Endometrial microvascular endothelial cells (primary cell): ENCODE data around the gene TUBB4A. TPM values are rescaled to one million over a fixed set of nuclear protein-coding genes. Genes with fewer than 3 reads are reported as not detected.

Source experiments
- in situ Hi-C: cut with HindIII; loops from 2 replicates; pipeline ENCODE4 v1.10.0; 2017; ENCODE audit warnings: low sequenced_read_pairs, low pct_unique_long_range_greater_than_20kb; ENCODE audit errors: inconsistent ontology term
- total RNA-seq: library from RNA; depleted of rRNA; stranded (reverse); fragments of >200 nt; gene quantifications from one replicate; pipeline ENCODE4 v1.2.3, GENCODE V29; 2015; ENCODE audit errors: inconsistent ontology term

TUBB4A gene
- total RNA-seq, 1 donor from 2014 or later = not detected

DNA sequence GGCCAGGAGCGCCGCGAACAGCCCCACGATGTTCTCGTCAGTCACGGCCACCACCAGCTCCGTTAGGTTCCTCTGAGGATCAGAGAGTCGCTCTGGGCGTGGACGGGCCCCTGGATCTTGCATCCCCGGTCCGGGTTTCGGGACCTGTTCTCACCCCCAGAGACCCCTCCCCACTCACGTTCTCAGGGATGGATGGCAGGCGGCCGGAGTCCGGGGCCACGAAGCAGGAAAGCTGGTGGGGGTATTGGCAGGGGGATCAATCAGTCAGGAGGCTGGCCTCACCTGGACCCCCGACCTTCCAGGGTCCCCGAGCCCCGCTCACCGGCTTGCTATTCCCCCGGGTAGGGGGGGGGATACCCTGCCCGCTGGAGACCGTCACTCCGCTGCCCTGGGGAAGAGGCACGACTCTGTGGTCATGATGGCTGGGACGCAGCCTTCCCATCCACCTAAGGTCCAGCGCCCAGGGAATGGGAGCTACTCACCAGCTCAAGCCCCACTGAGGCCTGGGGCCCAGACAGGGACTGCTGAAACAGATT, 25.1 kb downstream of the TUBB4A start:
- in situ Hi-C loops = no loop called here

DNA sequence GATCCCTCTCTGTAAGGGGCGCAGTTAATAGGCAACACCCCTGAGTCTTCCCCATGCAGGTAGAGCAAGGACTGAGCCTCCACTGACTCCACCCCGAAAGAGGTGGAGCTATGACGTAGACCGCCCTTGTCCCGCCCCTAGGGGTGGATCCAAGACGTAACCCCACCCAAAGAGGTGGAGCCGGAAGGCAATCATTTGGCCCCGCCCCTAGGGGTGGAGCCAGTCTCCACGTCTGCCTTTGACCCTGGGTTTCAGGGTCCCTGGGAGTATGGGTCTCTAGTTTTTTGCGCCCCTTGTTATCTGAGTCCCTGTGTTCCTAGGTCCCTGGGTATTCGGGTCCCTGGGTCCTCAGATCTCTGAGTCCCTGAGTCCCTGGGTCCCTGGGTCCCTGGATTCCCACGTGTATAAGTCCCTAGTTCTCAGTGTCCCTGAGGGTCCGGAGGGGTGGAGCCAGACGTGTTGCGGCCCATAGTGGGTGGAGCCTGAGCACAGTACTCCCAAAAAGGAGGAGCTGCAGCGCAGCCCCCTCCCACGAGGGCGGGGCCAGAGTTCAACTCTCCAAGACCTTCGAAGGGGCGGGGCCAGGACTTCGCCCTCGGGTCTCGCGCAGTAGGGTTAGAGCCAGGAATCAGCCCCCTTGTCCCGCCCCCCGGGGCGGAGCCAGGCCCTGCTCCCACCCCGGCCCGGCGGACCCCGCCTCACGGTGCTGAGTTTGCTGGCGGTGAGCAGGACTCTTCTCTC, 25.8 kb downstream of the TUBB4A start:
- in situ Hi-C loops = no loop called here

DNA sequence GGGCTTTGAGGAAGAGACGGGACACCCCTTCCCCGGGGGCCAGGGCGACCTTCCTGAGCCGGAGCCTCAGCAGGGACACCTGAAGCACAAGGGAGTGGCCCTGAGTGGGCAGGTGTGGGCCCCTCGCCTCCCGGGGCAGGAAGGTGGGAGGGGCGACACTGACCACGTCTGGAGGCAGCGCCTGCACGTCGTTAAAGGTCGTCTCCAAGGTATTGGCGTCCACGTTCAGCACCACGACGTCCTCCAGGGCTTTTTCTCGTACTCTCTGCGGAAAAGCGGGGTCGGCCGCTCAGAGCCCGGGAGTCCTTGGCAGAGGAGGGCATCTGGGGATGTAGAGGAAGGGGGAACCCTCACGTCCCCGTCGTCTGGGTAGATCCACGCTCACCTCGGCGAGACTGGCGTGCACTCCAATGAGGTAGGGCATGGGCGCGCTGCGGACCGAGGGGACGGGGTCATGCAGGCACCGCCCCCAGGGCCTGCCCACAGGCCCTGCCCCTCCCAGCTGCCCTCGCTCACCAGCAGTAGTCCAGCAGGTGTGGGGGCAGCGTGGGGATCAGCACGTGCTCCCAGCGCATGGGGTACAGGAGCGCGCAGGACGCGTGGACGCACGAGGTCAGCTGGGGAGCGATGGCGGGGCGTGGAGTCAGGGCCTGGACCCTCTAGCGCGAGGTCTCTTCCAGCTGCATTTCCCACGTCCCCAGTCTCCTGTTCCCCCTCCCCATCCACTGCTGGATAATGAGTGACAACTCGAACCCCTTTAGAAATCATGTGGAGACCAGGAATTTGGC, 26.6 kb downstream of the TUBB4A start:
- in situ Hi-C loops = no loop called here

DNA sequence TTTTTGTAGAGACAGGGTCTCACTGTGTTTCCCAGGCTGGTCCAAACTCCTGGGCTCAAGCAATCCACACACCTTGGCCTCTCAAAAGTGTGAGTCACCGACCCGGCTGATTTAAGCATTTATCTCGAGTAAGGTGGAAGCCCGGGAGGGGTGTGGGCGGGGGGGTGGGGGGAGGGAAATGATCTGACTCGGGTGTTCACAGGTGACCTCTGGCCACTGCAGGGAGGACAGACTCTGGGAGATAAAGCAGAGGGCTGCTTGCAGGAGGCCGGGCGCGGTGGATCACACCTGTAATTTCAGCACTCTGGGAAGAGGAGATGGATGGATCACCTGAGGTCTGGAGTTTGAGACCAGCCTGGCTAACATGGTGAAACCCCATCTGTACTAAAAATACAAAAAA, 28.5 kb downstream of the TUBB4A start:
- in situ Hi-C loops = no loop called here

DNA sequence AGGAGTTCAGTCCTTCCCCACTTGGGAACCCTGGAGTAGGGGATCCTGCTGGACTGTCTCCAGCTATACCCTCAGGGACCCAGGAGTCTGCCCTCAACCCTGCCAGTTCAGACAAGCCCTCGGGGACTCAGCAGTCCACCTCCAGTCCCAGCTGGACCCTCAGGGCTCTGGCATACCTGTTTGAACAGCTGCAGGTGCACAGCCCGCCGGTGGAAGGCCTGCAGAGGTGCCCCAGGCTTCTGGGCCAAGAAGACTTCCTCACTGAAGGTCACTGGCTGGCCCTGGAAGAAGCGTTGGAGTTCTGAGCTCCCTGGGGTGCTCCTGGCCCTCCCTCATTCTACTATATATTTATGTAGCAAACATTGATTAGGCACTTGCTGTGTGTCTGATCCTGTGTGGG, 29.4 kb downstream of the TUBB4A start:
- in situ Hi-C loops = no loop called here

DNA sequence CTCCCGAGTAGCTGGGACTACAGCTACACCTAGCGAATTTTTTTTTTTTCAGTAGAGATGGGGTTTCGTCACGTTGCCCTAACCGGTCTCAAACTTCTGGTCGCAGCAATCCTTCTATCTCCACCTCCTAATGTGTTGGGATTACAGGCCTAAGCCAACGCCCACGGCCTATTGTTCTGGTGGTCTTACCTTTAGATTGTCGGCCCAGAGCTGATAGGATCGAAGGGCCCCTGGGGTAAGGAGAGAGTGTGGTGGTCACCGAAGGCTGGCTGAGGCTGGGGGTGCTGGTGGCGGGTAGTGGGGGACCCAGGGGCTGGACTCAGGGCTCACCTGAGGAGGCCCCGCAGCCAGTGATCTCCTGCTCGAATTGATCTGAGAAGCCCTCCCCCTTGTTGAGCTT, 31.0 kb downstream of the TUBB4A start:
- in situ Hi-C loops = no loop called here

GRCh38 chr19:6470173-6470572, 31.9 kb downstream of the TUBB4A start:
- in situ Hi-C loops = no loop called here

DNA sequence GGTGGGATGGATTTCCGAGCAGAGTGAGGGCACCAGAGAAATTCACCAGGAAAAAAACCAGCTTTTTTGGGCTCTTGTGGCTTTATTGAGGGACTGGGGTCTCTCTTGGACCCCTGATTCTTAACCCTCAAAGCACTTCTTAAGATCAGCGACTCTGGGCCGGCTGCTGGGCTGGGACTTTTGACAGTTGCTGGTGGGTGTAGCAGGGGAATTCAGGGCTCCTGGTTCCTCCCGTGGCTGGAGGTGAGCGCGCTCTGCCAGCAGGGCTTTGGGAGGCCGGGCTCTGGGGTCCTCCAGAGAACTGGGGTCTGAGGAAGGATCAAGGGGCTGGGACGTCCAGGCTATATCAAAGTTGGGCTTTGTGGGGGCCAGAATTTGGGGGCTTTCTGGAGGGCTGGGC, 34.7 kb downstream of the TUBB4A start:
- in situ Hi-C loops = no loop called here

GRCh38 chr19:6466526-6467248, 35.4 kb downstream of the TUBB4A start:
- in situ Hi-C loops = no loop called here

DNA sequence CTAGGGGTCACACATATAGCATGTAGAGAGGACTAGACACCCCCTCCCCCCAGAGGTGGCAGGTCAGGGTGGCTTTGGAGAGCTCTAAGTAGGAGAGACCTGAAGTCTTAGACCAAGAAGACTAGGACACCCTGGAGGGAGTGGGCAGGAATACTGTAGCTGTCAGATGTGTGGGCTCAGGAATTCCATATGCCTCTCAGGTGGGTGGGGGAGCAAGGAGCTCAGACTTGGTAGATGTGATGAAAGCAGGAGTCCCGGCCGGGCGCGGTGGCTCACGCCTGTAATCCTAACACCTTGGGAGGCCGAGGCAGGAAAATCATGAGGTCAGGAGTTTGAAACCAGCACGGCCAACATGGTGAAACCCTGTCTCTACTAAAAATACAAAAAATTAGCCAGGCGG, 36.4 kb downstream of the TUBB4A start:
- in situ Hi-C loops = no loop called here

DNA sequence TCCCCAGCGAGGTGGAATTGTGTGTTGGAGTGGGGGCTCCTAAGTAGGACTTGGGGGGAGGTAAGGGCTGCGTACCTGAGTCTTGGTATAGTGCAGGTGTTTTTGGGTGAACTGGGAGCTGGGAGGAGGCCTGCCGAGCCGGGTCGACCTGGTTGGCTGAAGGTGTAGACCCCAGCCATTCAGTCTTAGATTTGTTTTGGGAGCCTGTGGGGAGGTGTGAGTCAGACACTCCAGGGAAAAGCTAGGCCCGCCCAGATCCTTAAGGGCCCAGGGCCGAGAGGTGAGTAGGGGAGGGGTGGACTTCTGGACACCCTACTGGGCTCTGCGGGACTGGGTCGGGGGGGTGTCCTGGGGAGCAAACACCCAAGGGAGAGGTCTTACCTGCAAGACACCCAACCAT, 37.1 kb downstream of the TUBB4A start:
- in situ Hi-C loops = no loop called here

DNA sequence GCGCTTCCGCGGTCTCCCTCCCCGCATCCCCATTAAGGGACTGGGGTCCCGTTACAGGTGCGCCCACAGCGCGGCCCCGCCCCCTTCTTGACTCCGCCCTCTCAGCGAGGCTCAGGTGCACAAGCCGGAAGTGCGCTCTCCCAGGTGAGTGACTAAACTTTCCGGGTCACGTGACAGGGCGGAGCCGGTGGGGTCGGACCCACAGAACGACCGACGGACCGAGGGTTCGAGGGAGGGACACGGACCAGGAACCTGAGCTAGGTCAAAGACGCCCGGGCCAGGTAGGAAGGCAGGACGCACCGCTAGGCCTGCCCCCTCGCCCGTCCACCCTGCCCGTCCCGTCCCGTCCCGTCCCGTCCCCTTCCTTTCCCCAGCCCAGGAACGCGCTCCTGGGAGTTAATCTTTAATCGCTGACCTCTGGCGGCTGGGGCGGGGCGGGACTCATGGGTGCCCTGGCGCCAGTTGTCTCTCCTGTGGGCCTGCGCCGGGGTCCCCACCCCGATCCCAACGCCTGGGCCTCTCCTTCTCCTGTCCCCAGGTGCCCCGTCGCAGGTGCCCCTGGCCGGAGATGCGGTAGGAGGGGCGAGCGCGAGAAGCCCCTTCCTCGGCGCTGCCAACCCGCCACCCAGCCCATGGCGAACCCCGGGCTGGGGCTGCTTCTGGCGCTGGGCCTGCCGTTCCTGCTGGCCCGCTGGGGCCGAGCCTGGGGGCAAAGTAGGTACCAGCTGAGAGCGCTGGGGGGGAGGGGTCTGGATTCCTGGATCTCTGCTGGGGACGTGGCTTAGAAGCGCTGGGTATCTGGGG, 37.8 kb downstream of the TUBB4A start, which contains the start of gene CRB3:
Gene CRB3 (plus strand): TSS at position 202 of the 804 bp plus-strand sequence. CDS start 431 bp downstream, at position 633.
- in situ Hi-C loops = no loop called here

DNA sequence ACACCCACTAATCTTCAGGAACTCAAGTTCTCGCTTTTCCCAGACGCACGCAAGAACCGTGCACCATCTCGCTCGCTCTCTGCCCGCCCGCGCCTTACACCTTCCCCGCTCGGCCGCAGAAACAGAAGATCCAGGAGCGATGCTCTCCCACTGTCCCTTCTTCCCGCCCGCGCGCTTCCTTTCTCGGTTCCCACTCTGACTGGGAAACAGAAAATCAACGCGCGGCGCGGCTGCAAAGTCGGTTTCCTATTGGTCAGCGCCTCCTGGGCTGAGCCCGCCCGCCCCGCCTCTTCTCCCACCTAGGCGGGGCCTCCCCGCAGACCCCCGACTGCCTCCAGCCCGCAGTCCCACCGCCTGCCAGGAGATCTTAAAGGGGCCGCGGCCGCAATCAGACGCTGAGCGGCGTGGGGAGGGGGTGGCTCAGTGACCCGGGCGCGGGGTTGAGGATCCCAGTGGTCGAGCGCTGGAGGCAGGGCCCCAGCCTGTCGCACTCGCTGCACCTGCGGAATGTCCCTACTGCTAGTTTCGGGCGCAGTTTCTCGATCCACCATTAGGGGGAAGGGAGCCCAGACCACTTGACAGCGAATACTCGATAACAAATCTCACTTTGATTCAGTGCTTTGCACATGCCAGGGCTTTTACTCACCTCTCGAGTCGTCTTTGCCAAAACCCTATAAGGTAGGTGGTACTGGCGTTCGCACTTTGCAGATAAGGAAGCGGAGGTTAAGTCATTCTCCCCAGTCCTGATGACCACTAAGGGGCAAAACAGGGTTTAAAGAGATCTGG, 41.8 kb downstream of the TUBB4A start:
- in situ Hi-C loops = no loop called here

DNA sequence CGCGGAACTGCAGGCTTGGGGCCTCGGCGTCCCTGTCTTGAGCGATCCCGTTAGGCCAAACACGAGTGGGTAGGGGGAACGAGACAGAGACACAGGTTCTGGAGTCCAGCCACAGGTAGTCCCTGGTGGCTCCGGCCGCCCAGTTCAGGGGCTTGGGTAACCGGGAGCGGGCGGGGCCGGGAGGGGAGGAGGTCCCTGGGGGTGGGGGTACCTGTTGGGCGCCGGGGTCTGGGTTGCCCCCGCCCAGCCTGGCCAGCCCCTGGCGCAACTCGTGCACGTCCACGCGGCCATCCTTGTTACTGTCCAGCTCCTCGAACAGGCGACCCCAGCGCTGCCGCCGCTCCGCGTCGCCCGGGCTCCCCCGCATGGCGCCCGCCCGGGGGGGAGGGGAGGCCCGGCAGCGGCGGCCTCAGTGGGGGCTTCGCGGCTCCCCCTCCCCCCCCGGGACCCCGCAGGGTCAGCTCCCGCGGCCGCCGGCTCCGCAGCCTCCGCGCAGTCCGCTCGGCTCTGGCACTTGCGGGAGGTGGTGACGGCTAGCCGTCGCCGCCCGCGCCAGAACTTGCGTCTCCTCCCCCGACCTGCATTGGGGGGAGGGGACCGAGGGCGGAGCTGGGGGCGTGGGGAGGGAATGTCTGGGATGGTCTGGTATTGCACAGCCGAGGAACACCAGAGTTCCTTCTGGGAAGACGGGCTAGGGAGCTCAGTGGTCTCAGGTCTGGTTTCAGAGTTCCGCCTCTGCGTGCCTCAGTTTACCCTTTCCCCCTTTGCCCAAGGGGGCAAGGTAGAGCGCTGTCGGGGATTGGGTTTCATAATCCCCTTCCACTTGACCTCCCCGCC, 42.6 kb downstream of the TUBB4A start, which contains the start of gene SLC25A23:
Gene SLC25A23 (minus strand): TSS at position 531 of the 837 bp plus-strand sequence. CDS start 164 bp downstream, at position 367.
- in situ Hi-C loops = no loop called here

GRCh38 chr19:6458695-6459261, 43.3 kb downstream of the TUBB4A start:
- in situ Hi-C loops = no loop called here

GRCh38 chr19:6457958-6458694, 44.0 kb downstream of the TUBB4A start:
- in situ Hi-C loops = no loop called here
